OCI-LY3 (cell line): ENCODE data around the gene CNIH4.
"Not testable (repeated sequence)": the region's sequence is repeated elsewhere in the genome, so short reads cannot be mapped to it uniquely, and the experiment has no call there.

ENCODE experiments used
- H2AFZ ChIP-seq: fragments of 200-600, 300-600 bp; shearing (Covaris generic); 2 replicates; pipeline ENCODE4 v1.6.0; 2014; ENCODE audit warnings: antibody characterized with exemption, low read depth, low read length
- H3K27ac ChIP-seq: fragments of 200-600, 300-600 bp; sonication (generic); 2 replicates; pipeline ENCODE4 v1.5.1; 2014; ENCODE audit warnings: mild to moderate bottlenecking, low read length, moderate library complexity, mixed read lengths
- H3K27me3 ChIP-seq: fragments of 200-600, 300-600 bp; sonication (generic); 2 replicates; pipeline ENCODE4 v1.6.1; 2014; ENCODE audit warnings: low read depth, low read length, mixed read lengths
- H3K36me3 ChIP-seq: fragments of 200-600, 300-600 bp; sonication (generic); replicated peaks from 2 replicates; pipeline ENCODE3; 2014; ENCODE audit warnings: low read depth, low read length, mixed read lengths
- H3K4me1 ChIP-seq: fragments of 300-600, 200-600 bp; sonication (generic); 2 replicates; pipeline ENCODE4 v1.6.1; 2014; ENCODE audit warnings: low read length, mixed read lengths
- H3K4me2 ChIP-seq: fragments of 200-600, 300-600 bp; sonication (generic); 2 replicates; pipeline ENCODE4 v1.6.1; 2014; ENCODE audit warnings: low read length, mixed read lengths
- H3K4me3 ChIP-seq: fragments of 300-600, 200-600 bp; sonication (generic); 2 replicates; pipeline ENCODE4 v1.5.1; 2014; ENCODE audit warnings: antibody characterized with exemption, mild to moderate bottlenecking, low read length, moderate library complexity
- H3K79me2 ChIP-seq: fragments of 300-600, 200-600 bp; shearing (Covaris generic); 2 replicates; pipeline ENCODE4 v1.6.1; 2014; ENCODE audit warnings: mild to moderate bottlenecking, low read length, mixed read lengths
- H3K9ac ChIP-seq: fragments of 300-600, 200-600 bp; shearing (Covaris generic); 2 replicates; pipeline ENCODE4 v1.6.0; 2014; ENCODE audit warnings: mild to moderate bottlenecking, low read length, moderate library complexity
- H3K9me3 ChIP-seq: fragments of 200-600, 300-600 bp; shearing (Covaris generic); 2 replicates; pipeline ENCODE4 v1.6.1; 2014; ENCODE audit warnings: low read length, mixed read lengths; ENCODE audit not compliant: insufficient read depth
- H4K20me1 ChIP-seq: fragments of 200-600, 300-600 bp; sonication (generic); 2 replicates; pipeline ENCODE4 v1.6.1; 2016; ENCODE audit warnings: low read length, mixed read lengths; ENCODE audit not compliant: insufficient read depth
- CTCF ChIP-seq: fragments of 200-600, 300-600 bp; sonication (generic); IDR thresholded peaks from 2 replicates; pipeline ENCODE4 v1.5.1; 2014; ENCODE audit warnings: antibody characterized with exemption, low read length, low read depth
- EZH2phosphoT487 ChIP-seq: fragments of 200-600 bp; shearing (Covaris generic); IDR thresholded peaks from 2 replicates; pipeline ENCODE4 v1.6.1; 2018; ENCODE audit warnings: antibody characterized with exemption, mixed run types, low read depth

Gene CNIH4

GRCh38 chr1:224339442-224340033, 17.1 kb upstream of the CNIH4 start:
- 0 out of 2 replicates have a peak overlapping the region, but pooled peaks have one; percentile 8 for H3K4me3 ChIP-seq

DNA sequence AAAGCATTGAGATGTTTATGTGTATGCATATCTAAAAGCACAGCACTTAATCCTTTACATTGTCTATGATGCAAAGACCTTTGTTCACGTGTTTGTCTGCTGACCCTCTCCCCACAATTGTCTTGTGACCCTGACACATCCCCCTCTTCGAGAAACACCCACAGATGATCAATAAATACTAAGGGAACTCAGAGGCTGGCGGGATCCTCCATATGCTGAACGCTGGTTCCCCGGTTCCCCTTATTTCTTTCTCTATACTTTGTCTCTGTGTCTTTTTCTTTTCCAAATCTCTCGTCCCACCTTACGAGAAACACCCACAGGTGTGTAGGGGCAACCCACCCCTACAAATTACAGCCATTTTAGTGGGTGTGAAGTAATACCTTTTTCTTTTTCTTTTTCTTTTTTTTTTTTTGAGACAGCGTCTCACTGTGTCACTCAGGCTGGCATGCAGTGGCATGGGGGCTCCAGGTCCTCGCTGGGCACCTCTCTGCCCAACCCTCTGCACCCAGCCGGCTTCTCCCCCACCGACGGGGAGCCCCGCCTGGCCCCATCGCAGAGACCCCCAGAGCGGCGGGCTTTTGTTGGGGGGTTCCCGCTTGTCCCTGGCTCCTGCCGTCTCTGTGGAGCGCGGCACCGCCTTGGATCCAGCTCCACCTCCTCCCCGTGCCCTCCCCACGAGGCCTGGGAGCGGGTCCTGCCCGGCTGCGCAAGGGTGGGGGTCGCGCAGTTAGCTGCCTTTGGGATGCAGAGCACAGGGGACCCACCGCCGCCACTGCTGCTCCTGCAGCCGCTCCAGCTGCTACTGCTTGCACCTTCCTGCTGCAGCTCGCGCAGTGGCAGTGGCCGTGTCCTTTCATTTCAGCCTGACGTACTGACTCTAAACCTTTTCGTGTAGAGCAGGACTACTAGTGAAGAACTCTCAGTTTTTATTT, 16.0 kb upstream of the CNIH4 start:
- Histone ChIP-seq H3K4me3 (peak overlapping the region; percentile 84), H3K9me3 (peaks cover 28% of the 10 kb centered on the region; the same call in 1 of the 2 replicates), H3K4me2 (peak overlapping the region; percentile 77), H2AFZ (peak overlapping the region; percentile 61), H3K9ac (peak overlapping the region; percentile 66)
- H3K36me3 ChIP-seq, H4K20me1 ChIP-seq, H3K27ac ChIP-seq, H3K27me3 ChIP-seq, H3K79me2 ChIP-seq, H3K4me1 ChIP-seq: not testable (repeated sequence)

More at GRCh38 chr1:224339442-224340033, 17.1 kb upstream of the CNIH4 start:
- H4K20me1 ChIP-seq = no peaks in the 10 kb centered on the region
- H3K79me2 ChIP-seq = no peaks in the 10 kb centered on the region
- TF ChIP-seq EZH2phosphoT487 (no peak), CTCF (no peak)
- H3K27me3 ChIP-seq = no peaks in the 10 kb centered on the region
- peak overlapping the region; percentile 77 for H2AFZ ChIP-seq
- H3K4me1 ChIP-seq = peaks cover 9% of the 10 kb centered on the region
- H3K9me3 ChIP-seq = peaks cover 24% of the 10 kb centered on the region; the same call in 1 of the 2 replicates
- H3K27ac ChIP-seq = peak overlapping the region; percentile 39
- peak overlapping the region; percentile 4; the same call in 1 of the 2 replicates for H3K9ac ChIP-seq
- H3K4me2 ChIP-seq = peak overlapping the region; percentile 31
- H3K36me3 ChIP-seq = peaks cover 3% of the 10 kb centered on the region

DNA sequence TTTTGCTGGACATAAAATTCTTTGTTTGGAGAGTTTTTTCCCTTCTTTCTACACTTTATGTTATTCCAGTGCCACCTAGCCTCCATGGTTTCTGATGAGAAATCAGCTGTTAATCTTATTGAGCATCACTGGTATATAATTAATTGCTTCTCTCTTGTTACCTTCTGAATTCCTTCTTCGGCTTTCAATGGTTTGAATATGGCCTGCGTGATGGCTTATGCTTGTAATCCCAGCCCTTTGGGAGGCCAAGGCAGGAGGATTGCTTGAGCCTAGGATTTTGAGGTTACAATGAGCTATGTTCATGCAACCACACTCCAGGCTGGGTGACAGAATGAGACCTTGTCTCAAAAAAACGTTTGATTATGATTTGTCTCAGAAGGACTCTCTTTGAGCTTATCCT, 13.0 kb upstream of the CNIH4 start:
- Histone ChIP-seq H3K9me3 (peaks cover 25% of the 10 kb centered on the region; the same call in 1 of the 2 replicates), H3K27me3 (no peaks in the 10 kb centered on the region), H2AFZ (no peak overlapping the region), H3K4me1 (peaks cover 6% of the 10 kb centered on the region), H3K4me3 (no peak overlapping the region), H3K36me3 (peaks cover 3% of the 10 kb centered on the region), H3K4me2 (no peak overlapping the region), H4K20me1 (no peaks in the 10 kb centered on the region), H3K79me2 (no peaks in the 10 kb centered on the region), H3K9ac (no peak overlapping the region), H3K27ac (no peak overlapping the region)
- TF ChIP-seq EZH2phosphoT487 (no peak), CTCF (no peak)

DNA sequence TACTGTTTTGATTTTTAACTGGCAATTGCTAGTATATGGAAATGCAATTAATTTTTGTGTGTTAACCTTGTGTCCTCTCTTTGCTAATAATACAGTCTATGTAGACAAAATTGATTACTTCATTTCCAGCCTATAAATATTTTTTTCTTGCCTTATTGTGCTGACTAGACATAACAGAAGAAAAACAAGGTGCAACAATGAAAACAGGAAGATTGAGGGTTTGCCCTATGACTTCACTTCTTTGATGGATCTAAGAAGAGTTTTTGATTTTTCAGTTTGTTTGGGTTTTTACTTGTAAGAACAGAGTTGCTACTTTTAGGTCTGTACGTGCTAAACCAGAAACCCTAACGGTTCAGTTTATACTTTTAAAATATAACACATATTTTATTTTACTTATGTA, 8.5 kb upstream of the CNIH4 start:
- no peak overlapping the region for H3K4me3 ChIP-seq
- TF ChIP-seq CTCF (no peak), EZH2phosphoT487 (no peak)

DNA sequence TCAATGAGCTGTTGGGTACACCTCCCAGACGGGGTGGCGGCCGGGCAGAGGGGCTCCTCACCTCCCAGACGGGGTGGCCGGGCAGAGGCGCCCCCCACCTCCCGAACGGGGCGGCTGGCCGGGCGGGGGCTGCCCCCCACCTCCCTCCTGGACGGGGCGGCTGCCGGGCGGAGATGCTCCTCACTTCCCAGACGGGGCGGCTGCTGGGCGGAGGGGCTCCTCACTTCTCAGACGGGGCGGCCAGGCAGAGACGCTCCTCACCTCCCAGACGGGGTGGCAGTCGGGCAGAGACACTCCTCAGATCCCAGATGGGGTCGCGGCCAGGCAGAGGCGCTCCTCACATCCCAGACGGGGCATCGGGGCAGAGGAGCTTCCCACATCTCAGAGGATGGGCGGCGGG, 7.0 kb upstream of the CNIH4 start:
- not testable (repeated sequence) for H3K4me1 ChIP-seq, H3K4me3 ChIP-seq, H3K27ac ChIP-seq, H3K9ac ChIP-seq, H3K4me2 ChIP-seq, H3K36me3 ChIP-seq, H4K20me1 ChIP-seq, H3K79me2 ChIP-seq, H3K27me3 ChIP-seq, H3K9me3 ChIP-seq, H2AFZ ChIP-seq

More for the DNA sequence above, 8.5 kb upstream of the CNIH4 start:
- Histone ChIP-seq H3K9ac (no peak overlapping the region), H3K27me3 (no peaks in the 10 kb centered on the region), H2AFZ (no peak overlapping the region), H3K4me1 (no peaks in the 10 kb centered on the region), H3K79me2 (no peaks in the 10 kb centered on the region), H3K36me3 (peaks cover 3% of the 10 kb centered on the region), H3K27ac (no peak overlapping the region), H3K4me2 (no peak overlapping the region), H3K9me3 (peaks cover 13% of the 10 kb centered on the region; the same call in 1 of the 2 replicates), H4K20me1 (no peaks in the 10 kb centered on the region)

- not testable (repeated sequence) for H3K4me3 ChIP-seq, H3K27me3 ChIP-seq, H3K79me2 ChIP-seq, H3K4me1 ChIP-seq, H3K4me2 ChIP-seq, H3K27ac ChIP-seq, H2AFZ ChIP-seq, H3K9ac ChIP-seq, H3K9me3 ChIP-seq, H4K20me1 ChIP-seq, H3K36me3 ChIP-seq
Observed at GRCh38 chr1:224352436-224353085, 4.1 kb upstream of the CNIH4 start.
